Measurements from ENCODE around the gene IP6K3. TPM values are rescaled to one million over a fixed set of nuclear protein-coding genes. Genes with fewer than 3 reads are reported as not detected.

Gene IP6K3
- polyA plus RNA-seq, 1 donor (not counting 4 experiments of a cell fraction or from before 2014, with no cell fraction given) = not detected

- no peaks in the 10 kb centered on the region for H3K79me2 ChIP-seq (ENCODE audit: control insufficient read depth, insufficient read depth, low read length)
- no peak overlapping the region for H3K27ac ChIP-seq (ENCODE audit: control insufficient read depth, insufficient read depth, low read length)
- H2AFZ ChIP-seq (ENCODE audit: control insufficient read depth, low read length) = no peak overlapping the region
- H4K20me1 ChIP-seq (ENCODE audit: control insufficient read depth, extremely low read depth, insufficient read depth, low read length) = no peaks in the 10 kb centered on the region
- no peaks in the 10 kb centered on the region for H3K9me3 ChIP-seq (ENCODE audit: control insufficient read depth, low read depth, low read length)
- H3K9ac ChIP-seq (ENCODE audit: control insufficient read depth, extremely low read depth, insufficient read depth, low read length) = no peak overlapping the region
- dilution Hi-C loops (cut with MboI; ENCODE audit: extremely low pct_ligation_motif_present, low sequenced_read_pairs) = no loop called here
- TF ChIP-seq EZH2 (IDR thresholded peaks at IDR 0.05; ENCODE audit: low read length) = no peak
- no peak for TF ChIP-seq CTCF (optimal IDR thresholded peaks at IDR 0.05 in 1 of 3, IDR thresholded peaks at IDR 0.05 in 1 of 3, conservative IDR thresholded peaks at IDR 0.05 in 1 of 3; ENCODE audit: extremely low read depth in 1 of 3, insufficient read depth in 2 of 3, low read length in 3 of 3)
- H3K9me1 ChIP-seq (ENCODE audit: control insufficient read depth, extremely low read depth, insufficient read depth, low read length) = no peaks in the 10 kb centered on the region
- FAIRE-seq (peak; percentile 5), DNase-seq (ENCODE audit: low read depth, low spot score) (no peak)
- H3K4me1 ChIP-seq (ENCODE audit: control insufficient read depth, extremely low read depth, insufficient read depth, low read length) = peaks cover 35% of the 10 kb centered on the region
- no peak overlapping the region for H3K4me3 ChIP-seq (ENCODE audit: control insufficient read depth in 2 of 3, extremely low read depth in 1 of 3, insufficient read depth in 2 of 3, low read depth in 1 of 3, low read length in 3 of 3)
- no peaks in the 10 kb centered on the region for H3K27me3 ChIP-seq (ENCODE audit: control insufficient read depth, extremely low read depth, insufficient read depth, low read length)
- no peaks in the 10 kb centered on the region for H3K36me3 ChIP-seq (ENCODE audit: control insufficient read depth in 2 of 2, extremely low read depth in 1 of 2, insufficient read depth in 2 of 2, low read length in 2 of 2)
- H3K4me2 ChIP-seq (ENCODE audit: control insufficient read depth, extremely low read depth, insufficient read depth, low read depth, low read length) = peak overlapping the region; percentile 54
Measured at GRCh38 chr6:33717934-33718455, 28.7 kb downstream of the IP6K3 start.

- H3K36me3 ChIP-seq (ENCODE audit: control insufficient read depth in 2 of 2, extremely low read depth in 1 of 2, insufficient read depth in 2 of 2, low read length in 2 of 2) = no peaks in the 10 kb centered on the region
- no peak overlapping the region for H2AFZ ChIP-seq (ENCODE audit: control insufficient read depth, low read length)
- no peak overlapping the region for H3K9ac ChIP-seq (ENCODE audit: control insufficient read depth, extremely low read depth, insufficient read depth, low read length)
- H3K9me1 ChIP-seq (ENCODE audit: control insufficient read depth, extremely low read depth, insufficient read depth, low read length) = no peaks in the 10 kb centered on the region
- no peak for FAIRE-seq
- H3K27me3 ChIP-seq (ENCODE audit: control insufficient read depth, extremely low read depth, insufficient read depth, low read length) = no peaks in the 10 kb centered on the region
- no peak for DNase-seq (ENCODE audit: low read depth, low spot score)
- peak overlapping the region; percentile 44 for H3K27ac ChIP-seq (ENCODE audit: control insufficient read depth, insufficient read depth, low read length)
- dilution Hi-C loops (cut with MboI; ENCODE audit: extremely low pct_ligation_motif_present, low sequenced_read_pairs) = no loop called here
- no peaks in the 10 kb centered on the region for H4K20me1 ChIP-seq (ENCODE audit: control insufficient read depth, extremely low read depth, insufficient read depth, low read length)
- no peak overlapping the region for H3K4me3 ChIP-seq (ENCODE audit: control insufficient read depth in 2 of 3, extremely low read depth in 1 of 3, insufficient read depth in 2 of 3, low read depth in 1 of 3, low read length in 3 of 3)
- no peaks in the 10 kb centered on the region for H3K9me3 ChIP-seq (ENCODE audit: control insufficient read depth, low read depth, low read length)
- peak overlapping the region; percentile 9 for H3K4me2 ChIP-seq (ENCODE audit: control insufficient read depth, extremely low read depth, insufficient read depth, low read depth, low read length)
- TF ChIP-seq CTCF (optimal IDR thresholded peaks at IDR 0.05 in 1 of 3, IDR thresholded peaks at IDR 0.05 in 1 of 3, conservative IDR thresholded peaks at IDR 0.05 in 1 of 3; ENCODE audit: extremely low read depth in 1 of 3, insufficient read depth in 2 of 3, low read length in 3 of 3) (no peak), EZH2 (IDR thresholded peaks at IDR 0.05; ENCODE audit: low read length) (no peak)
- no peaks in the 10 kb centered on the region for H3K79me2 ChIP-seq (ENCODE audit: control insufficient read depth, insufficient read depth, low read length)
- H3K4me1 ChIP-seq (ENCODE audit: control insufficient read depth, extremely low read depth, insufficient read depth, low read length) = peaks cover 35% of the 10 kb centered on the region
Measured at GRCh38 chr6:33716890-33717632, 29.6 kb downstream of the IP6K3 start.

Measured in keratinocyte (primary cell).